Measurements from ENCODE around the gene PTPA.

Gene PTPA

GRCh38 chr9:129110740-129111527 is at the start of gene PTPA, which contains the start of gene CRAT:
TSS of gene PTPA (plus strand) at chr9:129111415. CDS start at chr9:129111601, 186 bp downstream.
TSS of gene CRAT (minus strand) at chr9:129110793. CDS start at chr9:129110509, 284 bp downstream.
- peak; percentile 79 to 85 for DNase-seq

DNA sequence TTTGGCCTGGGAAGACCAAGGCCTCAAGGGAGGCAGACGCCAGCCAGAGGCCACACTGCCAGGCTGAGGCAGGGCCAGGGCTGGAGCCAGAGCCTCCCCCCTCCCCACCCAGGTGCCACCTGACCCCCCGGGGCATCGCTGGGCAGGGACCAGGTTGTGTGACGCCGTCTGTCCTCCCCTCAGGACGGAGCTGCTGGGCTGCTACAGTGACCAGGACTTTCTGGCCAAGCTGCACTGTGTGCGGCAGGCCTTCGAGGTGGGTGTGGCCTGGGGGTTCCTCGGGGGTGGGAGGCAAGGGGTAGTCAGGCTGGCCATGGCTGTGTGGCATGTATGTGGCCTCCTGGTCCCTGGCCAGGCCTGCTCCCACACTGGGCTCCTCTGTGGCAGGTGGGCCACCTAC is 48.2 kb upstream of the PTPA start:
- no peak for DNase-seq

DNA sequence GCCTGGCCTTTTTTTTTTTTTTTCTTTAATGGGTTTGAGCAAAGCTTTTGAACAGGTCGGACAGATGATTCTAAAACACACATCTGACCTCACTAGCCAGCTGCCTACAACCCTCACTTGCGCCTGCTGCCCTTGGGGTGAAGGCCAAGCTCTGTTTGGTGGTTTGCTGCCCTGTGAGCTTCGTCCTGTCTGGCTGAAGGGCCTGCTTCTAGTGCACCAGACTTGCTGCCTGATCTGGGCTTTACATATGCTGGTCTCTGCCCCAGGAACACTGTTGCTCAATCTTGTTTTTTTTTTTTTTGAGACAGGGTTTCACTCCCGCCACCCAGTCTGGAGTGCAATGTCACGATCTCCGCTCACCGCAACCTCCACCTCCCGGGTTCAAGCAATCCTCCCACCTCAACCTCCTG is 46.7 kb upstream of the PTPA start:
- DNase-seq = no peak

GRCh38 chr9:129068110-129068509 is 43.1 kb upstream of the PTPA start:
- no peak for DNase-seq

- DNase-seq = peak; percentile 94 to 96
Measured at GRCh38 chr9:129068990-129069861, 42.0 kb upstream of the PTPA start.

- no peak for DNase-seq
Measured at GRCh38 chr9:129069862-129070641, 41.2 kb upstream of the PTPA start.

DNA sequence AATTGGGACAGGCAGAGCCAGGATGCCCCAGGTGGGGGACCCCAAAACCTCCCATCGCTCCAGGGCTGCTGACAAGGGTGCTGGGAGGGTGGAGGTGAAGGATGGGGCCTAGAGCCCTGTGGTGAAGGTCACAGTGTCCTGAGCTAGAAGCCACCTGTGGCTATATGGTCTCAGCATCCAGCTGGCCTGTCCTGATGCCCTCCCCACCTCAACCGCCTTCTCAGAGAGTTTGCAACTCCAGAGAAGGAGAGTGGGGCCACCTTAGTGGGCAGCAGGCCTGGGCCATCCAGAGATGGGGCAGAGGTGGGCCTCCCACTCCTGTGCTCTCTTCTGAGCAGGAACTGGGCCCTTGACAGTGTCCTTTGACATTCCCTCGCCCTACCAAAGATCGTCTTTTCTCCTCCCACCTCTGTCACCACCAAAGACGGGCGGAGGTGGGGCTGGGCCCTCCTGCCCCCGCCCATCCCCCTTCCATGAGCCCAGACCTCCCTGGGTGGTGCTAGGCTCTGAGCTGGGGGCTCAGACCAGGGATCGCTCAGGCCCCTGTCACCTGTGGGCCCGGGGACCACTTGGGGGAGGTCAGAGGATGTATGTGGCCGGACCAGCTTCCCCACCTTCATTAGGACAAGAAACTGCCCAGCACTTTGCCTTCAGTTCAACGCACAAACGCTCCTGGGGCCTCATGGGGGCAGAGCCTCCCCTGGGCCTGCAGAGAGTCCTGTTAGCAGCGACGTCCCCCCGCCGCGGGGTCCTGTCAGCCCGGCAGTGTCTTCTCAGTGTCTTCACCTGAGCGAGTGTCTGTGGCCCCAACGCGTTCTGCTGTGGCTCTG is 40.3 kb upstream of the PTPA start:
- no peak for DNase-seq

- no peak for DNase-seq
Measured at GRCh38 chr9:129071526-129072126, 39.6 kb upstream of the PTPA start.

DNA sequence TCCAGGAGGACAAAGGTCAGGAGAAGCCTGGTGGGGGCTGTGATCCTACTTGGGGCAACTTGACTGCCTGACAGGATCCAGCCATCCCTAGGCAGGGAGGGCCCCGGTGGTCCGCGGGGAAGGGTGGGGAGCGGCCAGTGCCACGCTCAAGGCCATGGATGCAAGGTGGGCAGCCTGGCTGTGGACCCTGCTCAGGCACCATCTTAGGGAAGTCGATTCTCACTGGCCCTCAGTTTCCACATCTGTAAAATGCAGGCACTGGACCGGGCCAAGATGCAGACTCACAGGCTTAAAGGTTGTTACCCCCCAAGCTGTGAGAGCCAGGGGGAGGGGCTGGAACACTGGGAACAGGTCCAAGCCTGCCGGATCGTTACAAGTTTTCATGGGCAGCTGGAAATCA is 39.0 kb upstream of the PTPA start:
- no peak for DNase-seq

DNA sequence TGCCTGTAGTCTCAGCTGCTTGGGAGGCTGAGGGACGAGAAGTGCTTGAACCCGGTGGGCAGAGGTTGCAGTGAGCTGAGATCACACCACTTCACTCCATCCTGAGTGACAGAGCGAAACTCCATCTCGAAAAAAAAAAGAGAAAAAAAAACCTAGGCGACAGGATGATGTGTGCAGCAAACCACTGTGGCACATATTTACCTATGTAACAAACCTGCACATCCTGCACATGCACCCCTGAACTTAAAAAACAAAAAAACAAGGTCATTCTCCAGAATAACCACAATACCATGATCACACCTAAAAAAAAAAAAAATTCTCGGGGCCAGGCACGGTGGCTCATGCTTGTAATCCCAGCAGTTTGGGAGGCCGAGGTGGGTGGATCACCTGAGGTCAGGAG is 37.8 kb upstream of the PTPA start:
- DNase-seq = no peak

DNA sequence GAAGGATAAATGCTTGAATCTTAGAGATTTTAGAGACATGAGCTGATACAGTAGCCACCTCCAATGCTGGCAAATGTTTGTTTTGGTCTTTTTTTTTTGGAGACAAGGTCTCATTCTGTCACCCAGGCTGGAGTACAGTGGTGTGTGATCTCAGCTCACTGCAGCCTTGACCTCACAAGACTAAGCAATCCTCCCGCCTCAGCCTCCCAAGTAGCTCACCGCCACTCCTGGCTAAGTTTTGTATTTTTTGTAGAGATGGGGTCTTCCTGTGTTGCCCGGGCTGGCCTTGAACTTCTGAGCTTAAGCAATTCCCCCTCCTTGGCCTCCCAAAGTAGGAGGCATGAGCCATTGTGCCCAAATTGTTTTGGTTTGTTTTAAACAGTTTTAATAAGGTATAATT is 37.1 kb upstream of the PTPA start:
- DNase-seq = no peak

GRCh38 chr9:129075996-129076639 is 35.1 kb upstream of the PTPA start:
- DNase-seq = no peak

DNA sequence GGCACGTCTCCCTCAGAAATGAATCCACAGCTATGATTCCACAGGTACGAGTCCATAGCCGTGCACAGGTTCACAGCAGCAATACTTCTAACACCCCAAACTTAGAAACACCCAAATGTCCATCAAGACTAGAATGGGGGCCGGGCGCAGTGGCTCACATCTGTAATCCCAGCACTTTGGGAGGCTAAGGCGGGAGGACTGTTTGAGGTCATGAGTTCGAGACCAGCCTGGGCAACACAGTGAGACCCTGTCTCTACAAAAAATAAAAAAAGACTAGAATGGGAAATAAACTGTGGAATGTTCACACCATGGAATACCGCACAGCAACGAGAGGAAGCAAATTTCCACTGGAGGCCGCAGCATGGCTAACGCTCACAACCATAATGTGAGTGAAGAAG is 34.6 kb upstream of the PTPA start:
- no peak for DNase-seq

- no peak for DNase-seq
Measured at GRCh38 chr9:129077236-129077635, 34.0 kb upstream of the PTPA start.

- DNase-seq = no peak
Measured at GRCh38 chr9:129078691-129079503, 32.3 kb upstream of the PTPA start.

GRCh38 chr9:129079829-129080228 is 31.4 kb upstream of the PTPA start:
- DNase-seq = no peak

DNA sequence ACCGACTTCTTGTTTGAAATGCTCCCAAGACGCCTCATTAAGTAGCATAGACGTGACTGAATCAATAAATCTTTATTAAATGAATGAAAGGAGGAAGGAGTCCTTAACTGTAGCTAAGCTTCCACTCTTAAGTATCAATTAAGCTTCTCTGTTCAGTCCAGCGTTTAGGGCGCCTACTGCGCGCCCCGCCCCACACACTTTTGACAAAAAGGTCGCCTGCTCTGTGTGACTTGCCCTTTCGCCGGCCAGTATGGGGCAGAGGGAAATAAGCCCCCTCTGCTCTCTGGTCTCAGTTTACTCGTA is 31.0 kb upstream of the PTPA start:
- no peak for DNase-seq

- DNase-seq = peak; percentile 98
Measured at GRCh38 chr9:129080601-129081387, 30.4 kb upstream of the PTPA start, which contains the start of gene DOLPP1. TSS of gene DOLPP1 (plus strand) at chr9:129081111. CDS start at chr9:129081132, 21 bp downstream.

- peak in 1 of 2 experiments; percentile 36 for DNase-seq
Measured at GRCh38 chr9:129081388-129081904, 29.8 kb upstream of the PTPA start.
